M059J (cell line): ENCODE data around the gene CEP72. TPM values are rescaled to one million over a fixed set of nuclear protein-coding genes. Genes with fewer than 3 reads are reported as not detected.
"Not testable (repeated sequence)": the region's sequence is repeated elsewhere in the genome, so short reads cannot be mapped to it uniquely, and the experiment has no call there.

ENCODE experiments used
- DNase-seq: peaks from one replicate; pipeline ENCODE4 v3.0.0-alpha.2; 2012; ENCODE audit warnings: low read depth
- total RNA-seq: library from RNA; depleted of rRNA; stranded (reverse); fragments of >200 nt; shearing (Covaris generic); gene quantifications from 2 replicates; pipeline ENCODE4 v1.2.3, GENCODE V29; 2014

Gene CEP72
- total RNA-seq, 1 experiment from 2014 or later: 6.1 TPM

DNA sequence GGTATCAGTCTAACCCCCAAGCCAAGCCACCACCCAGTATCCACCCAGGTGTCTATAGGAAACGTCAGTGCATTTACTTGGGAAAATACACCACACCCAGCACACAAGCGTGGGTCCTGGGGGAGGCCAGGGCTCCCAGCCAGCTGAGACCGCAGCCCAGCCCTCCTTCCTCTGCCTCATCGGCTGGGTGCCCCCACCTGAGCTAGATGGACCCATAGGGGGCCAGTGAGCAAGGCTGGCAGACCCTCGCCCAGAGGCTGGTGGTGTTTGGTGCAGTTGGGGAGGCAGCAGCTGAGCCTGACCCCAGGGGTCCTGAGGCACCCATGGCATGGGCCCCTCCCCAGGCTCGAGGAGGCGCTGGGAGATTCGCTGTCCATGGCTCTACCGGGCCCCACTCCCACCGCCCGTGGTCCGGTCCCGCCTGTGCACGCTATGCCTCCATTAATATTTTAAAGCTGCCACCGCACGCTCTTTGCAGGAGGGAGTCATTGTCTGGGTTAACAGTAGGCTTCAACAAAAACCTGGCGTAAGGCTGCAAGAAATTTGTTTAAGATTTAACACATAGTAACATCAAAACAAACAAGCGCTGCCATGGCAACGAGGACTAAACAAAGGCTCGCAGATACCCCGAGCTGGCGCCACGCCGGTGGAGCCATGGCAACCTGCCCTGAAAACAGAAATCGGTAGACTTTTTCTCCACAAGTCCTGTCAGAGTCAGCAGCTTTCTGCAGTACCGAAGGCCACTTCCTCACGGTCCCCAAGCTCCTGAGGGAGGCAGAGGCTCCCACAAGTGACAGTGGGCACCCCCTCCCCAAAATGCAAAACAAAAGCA is 60.4 kb downstream of the CEP72 start:
- DNase-seq: peak; percentile 97

DNA sequence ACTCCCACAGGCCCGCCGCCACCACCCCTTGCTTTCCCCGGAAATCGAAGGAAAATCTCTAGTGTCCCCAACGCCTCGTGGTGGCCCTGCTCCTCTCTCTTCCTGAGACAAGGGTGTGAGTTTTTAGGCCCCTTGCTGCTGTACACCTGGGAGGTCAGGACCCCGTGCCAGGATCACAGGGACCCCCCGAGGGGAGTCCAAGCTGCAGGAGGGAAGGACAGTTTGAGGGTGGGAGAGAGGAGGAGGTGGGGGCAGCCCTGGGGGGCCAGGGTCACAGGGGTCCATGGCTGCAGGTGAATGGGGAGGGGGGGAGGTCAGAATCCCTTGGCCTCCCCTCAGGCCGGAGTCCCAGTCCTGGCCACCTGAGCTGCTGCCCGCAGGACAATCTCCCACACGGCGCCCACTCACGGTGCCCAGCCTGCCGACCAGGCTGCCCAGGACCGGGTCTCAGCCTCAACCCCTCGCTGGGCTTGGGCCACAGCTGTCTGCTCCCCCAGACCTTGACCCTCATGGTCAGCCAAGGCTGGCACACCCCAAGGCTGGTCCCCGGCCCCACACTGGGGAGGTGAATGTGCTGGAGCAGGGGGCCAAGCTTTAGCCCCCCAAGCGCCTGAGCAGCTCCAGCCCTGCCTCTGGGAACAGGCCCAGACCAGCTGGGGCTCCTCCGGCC is 61.2 kb downstream of the CEP72 start:
- no peak for DNase-seq

DNA sequence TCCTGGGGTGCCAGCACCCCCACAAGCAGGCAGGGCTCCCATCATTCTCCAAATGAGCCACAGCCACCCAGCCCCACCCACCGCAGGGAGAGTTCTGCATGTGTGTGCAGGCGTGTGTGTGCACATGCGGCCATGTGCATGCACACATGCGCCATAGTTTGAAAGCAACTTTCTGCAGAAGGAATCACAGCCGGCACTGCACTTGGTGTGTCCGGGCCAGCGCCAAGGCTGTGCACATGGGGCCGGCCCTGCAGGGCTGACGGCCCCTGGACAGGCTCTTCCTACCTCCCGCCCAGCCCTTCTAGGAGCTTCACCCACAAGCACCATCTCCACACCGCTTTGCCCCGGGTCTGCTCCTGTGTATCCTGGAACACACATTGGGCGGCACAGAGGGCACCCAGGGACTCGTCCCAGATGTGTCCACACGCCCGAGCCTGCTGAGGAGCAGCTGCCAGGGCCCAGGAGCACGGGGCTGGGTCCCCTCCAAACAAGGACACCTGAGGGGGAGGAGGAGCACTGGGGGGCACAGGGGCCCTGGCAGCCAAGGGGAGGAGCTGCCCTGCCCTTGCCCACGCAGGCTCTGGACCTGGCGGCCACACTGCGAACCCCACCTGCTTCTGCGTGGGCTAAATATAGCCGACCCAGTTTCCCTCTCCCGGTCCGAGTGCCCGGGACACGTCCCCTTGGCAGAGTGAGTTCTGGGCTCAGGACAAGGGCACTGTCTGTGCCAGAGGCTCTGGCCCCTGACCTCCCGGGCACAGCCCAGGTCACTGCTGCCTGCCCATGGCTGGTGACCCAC is 61.9 kb downstream of the CEP72 start:
- no peak for DNase-seq

DNA sequence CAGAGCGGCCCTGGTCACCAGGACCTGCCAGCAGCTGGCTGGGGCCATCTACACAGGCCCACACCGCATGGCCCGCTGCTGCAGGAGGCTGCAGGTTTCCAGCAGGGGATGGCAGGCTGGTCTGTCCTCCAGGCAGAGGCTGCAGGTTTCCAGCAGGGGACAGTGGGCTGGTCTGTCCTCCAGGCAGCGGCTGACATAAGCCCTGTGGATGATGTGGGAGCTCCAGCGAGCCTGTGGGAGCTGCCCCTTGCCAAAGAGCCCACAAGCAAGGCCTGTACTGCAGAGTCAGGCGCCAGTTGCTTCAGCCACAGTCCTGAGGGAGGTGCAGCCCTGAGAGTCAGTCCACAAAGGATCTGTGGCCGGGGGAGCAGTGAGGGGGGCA is 62.5 kb downstream of the CEP72 start:
- peak; percentile 35 for DNase-seq

DNA sequence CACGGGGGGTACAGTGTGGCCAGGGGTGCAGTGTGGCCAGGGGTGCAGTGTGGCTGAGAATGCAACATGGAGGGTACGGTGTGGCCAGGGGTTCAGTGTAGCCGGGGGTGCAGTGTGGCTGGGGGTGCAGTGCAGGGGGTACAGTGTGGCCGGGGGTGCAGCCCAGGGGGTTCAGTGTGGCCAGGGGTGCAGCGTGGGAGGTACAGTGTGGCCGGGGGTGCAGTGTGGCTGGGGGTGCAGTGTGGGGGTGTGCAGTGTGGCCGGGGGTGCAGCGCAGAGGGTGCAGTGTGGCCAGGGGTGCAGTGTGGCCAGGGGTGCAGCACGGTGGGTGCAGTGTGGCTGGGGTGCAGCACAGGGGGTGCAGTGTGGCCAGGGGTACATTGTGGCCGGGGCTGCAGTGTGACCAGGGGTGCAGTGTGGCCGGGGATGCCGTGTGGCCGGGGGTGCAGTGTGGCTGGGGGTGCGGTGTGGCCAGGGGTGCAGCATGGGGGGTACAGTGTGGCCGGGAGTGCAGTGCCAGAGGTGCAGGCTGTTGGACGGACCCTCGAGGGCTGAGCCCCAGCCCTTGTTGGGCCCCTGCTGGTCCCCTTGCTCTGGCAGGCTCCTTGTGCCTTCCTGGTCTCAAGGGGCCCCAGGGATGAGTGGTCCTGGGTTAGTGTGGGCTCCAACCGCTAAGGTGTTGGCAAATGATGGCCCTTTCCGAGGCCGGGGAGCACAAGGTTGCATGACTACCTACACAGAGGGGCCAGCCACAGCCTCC is 63.2 kb downstream of the CEP72 start:
- DNase-seq: no peak

DNA sequence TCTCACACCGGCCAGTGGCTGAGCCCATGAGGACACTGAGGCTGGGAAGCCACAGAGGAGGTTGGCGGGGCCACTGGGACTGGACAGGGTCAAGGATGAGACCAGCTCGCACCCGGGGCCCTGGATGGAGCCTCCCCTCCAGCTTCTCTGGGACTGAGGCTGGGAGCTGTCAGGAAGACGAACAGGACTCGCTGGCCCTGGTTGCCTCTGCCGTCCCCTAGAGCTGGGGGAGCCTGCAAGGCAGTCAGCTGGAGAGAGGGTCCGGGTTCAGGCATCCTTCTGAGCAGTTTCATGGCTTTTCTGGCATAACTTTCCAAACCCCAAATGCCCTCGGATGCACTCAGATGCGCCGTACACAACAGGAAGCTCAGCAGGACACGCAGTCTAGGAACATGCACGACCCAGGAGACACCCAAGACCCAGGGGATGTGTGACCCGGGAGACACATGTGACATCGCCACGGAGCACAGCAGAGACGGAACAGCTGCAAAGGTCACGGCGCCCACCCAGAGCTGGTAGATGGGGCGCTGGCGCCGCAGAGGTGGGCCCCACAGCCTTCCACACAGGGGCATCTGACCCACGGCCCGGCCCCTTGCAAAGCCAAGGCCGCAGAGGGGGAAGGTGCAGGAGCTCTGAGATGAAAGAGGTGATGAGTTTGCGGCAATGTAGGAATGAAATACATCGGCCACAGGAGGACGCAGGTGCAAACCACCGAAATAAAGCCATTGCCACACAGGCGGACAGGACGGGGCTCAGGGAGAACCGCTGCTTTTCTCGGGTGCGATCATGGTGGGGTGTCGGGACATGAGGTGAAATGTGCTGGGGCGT is 63.9 kb downstream of the CEP72 start:
- no peak for DNase-seq

DNA sequence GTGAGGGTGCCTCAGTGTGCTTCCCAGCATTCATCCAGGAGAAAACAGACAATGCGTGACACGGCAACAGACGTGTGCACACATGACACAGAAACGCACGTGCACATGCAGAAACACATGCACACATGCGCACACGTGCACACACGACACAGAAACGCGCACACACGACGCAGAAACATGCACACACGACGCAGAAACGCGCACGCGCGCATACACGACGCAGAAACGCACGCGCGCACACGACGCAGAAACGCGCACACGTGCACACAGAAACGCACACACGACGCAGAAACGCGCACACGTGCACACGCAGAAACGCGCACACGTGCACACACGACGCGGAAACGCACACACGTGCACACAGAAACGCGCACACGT is 64.5 kb downstream of the CEP72 start:
- no peak for DNase-seq

DNA sequence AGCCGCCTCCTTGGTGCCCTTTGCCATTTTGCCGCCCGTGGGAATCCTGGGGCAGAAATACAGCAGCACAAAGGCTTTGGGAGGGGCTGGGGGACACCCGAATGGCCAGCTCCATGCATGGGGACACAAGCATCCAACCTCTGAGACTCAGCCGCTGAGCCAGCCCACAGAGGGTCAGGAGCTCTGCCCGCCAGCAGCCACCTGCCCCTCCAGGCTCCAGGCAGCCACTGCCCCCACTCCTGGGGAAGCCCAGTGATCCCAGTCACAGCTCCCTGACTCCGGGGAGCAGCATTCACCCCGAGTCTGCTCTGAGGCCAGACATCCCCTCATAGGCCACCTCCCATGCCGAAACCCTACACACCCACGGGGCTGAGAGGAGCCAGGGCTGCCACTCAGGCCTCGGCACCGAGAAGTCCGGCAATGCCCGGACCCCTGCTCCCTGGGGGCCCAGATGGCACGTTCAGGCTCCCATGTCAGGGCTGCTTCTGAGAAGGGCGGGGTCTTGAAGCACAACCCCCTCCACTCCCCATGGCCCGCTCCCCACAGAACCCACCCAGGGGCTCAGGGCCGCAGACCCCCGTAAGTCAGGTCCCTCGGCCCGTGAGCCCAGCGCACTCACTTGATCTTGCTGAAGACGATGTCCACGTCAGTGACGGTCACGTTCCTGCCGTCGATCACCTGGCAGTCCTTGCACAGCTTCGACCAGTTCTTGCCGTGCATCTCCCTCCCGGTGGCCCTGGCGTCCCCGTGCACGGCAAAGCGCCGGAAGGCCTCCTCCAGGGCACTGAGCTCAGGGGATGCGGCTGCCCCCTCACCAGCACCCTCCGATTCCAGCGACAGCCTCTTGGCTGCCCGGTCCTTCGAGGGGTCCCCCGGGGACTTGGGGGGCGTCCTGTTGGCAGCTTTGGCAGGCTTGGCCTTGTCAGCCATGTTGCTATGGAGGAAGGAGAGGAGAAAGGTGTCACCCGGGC is 65.3 kb downstream of the CEP72 start:
- no peak for DNase-seq

DNA sequence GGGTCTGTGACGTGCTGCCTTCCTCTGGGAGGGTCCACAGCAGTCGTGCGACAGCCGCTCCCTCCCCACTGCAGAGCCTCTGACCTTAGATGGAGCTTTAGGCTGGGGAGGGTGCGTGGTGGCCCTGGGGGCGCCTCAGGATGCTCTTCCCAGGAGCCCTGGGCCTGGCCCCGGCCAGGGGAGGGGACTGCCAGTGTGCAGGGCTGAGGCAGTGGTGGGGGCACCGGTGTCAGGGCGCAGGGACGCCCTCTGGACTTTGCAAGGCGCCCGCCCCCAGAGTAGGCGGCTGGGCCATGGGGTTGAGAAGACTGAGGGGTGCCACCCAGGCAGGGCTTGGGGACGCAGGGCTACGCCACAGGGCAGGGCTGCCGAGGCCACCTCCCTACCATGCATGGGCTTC is 66.4 kb downstream of the CEP72 start:
- DNase-seq: not testable (repeated sequence)

DNA sequence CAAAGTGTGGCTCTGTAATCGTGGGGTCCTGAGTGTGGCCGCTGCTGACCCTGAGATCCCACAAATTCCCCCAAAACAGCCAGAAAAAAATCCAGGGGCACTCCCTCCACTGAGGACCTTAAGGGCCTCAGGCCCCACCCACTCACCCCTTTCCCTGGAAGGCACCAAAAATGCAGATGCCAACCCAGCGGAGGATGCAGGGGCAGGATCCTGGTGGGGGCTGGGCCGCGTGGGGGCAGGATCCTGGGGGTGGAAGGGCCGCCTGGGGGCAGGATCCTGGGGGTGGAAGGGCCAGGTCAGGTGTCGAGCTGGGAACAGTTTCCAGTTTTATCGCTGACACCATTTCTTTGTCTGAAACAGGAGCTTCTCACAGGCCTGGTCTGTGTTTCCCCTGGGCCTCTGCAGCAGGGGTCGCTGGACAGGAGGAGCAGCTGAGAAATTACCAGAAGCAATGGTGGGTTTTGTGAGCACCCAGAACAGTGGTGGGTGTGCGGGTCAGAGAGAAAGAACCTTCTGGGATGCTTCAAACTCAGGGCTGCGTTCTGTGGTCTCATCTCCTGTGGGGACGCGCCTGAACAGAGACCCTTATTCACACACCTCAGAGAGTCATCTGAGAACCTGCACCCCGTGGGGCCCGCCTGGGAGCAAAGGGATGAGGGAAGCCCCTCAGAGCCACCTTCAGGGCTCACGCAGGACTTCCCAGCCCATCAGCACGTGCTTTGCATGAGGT is 67.2 kb downstream of the CEP72 start:
- DNase-seq: not testable (repeated sequence)

DNA sequence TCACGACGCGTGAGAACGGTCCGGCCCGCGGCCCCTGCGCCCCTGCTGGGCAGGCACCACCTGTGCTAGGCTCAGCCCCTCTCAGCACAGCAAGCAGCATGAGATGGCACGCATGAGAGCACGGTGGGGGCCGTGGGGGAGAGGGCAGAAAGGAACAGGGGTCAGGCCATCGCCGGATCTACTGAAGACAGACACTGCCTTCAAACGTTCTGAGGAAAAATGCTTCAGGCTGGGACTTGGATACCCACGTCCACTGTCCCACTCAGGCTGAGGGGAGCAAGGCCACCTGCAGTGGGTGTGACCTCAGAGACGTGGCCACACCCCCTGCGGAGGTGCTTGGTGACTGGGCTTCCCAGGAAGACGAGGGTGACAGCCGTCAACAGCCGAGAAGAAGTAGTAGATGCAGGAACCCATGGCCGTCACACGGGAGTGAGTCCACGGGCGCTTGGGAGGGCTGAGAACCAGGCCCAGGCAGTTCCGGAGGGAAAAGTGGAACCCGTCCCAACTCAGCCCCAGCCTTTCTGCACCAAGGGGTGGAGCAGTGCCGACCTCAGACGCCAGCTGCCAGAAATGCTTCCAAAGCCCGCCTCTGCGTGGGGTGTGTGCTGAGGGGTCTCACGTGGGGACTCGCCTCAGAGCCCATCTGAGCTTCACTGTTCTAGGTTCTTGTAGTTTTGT is 68.1 kb downstream of the CEP72 start:
- not testable (repeated sequence) for DNase-seq

DNA sequence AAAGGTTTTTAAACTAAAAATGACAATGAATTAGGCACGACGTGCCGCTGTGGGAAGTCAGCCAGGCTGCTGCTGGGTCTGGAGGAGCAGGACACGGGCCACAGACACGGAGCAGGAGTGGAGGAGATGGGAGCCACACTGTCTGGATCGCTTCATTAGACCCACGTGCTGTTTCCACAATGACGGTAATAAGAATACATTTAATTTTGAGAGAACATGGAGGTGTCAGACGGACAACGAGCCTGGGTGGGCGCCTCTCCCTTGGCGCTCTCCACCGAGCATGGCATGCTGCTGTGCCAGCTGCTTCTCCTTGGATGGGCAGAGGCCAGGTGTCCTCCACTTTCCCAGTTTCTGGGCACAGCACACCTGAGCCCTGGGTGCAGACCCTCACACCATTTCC is 68.7 kb downstream of the CEP72 start:
- DNase-seq: not testable (repeated sequence)

DNA sequence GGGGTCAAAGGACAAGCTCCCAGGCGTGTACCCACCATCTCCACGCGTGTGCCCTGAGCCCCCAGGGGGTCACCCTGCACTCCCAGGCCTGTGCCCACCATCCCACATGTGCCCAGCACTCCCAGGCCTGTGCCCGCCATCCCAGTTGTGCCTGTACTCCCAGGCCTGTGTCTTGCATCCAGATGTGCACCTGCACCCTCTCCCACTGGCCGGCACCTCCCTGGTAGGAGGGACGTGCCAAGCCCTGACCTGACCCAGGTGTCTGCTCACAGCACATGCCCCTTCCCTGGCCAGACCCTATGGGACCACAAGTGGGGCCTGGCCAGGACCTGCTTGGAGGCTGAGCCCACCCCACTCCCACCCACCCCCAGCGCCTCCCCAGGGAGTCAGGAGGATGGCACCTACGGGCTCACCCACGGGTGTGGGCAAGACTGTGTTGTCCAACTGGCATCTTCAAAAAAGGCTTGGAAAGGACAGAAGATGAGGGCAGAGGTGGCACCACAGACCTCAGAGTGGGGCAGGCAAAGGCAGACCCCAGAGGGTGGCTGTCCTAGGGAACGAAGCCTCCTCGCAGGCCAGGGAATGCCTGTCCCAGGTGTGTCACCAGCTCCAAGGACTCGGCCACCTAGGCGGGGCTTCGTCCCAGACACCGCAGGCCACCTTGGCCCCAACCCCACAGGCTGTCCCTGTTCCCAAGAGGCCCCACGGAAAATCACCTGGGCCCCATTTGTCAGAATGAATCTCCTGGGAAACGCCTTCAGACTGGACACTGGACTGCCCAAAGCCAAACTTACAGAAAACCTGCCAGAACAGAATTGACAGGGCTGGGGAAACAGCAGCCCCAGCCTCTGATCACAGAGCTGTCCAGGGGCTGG is 69.4 kb downstream of the CEP72 start:
- DNase-seq: not testable (repeated sequence)

DNA sequence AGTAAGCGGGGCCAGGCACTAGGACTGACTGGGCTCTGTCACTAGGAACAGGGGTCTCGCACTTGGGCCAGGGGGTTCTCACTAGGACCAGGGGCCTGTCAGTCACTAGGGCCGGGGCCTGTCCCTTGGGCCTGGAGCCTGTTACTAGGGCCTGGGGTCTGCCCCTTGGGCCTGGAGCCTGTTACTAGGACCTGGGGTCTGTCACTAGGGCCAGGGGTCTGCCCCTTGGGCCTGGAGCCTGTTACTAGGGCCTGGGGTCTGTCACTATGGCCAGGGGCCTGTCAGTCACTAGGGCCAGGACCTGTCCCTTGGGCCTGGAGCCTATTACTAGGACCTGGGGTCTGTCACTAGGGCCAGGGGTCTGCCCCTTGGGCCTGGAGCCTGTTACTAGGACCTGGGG is 70.1 kb downstream of the CEP72 start:
- DNase-seq: not testable (repeated sequence)

DNA sequence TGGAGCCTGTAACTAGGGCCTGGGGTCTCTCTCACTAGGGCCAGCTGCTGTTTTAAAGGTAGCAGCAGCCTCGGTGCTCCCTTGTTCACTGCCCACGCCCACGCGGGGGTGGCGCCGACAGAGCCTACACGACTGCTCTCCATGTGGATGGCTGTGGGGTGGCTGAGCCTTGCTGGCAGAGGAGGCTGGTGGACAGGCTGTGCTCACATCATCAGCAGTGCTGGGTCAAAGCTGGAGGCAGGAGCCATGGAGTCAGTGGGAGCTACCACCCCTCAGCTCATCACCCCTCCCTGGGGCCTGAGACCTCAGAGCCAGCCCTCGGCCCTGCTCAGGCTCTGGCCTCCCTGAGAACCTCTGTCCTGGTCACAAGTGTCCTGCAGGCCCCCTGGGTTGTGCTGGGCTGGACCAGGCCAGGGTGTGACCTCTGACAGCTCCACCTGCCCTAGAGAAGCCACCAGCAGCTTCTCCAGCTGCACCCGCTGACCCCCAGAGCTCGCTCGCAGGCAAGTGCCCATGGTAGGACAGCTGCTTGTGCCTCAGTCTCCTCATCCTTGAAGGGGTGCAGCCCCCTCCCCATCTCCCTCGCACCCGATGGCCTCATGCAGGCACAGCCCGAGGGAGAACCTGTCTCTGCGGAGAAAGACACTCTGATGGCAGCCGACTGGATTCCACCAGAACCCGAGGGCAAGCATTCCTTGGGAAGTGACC is 70.7 kb downstream of the CEP72 start:
- not testable (repeated sequence) for DNase-seq
